Kidney (tissue), 14 donors: ENCODE results near the gene FBXL15. TPM values are rescaled to one million over a fixed set of nuclear protein-coding genes. Genes with fewer than 3 reads are reported as not detected.

Source experiments
- DNase-seq, 5 donors: peaks; one replicate each; pipeline ENCODE4 v3.0.0-alpha.2; 2013 to 2020
- FAIRE-seq: peaks from 2 replicates; lab custom pipeline; 2012; peaks lifted over from hg19 to GRCh38; lab: Jason Lieb, UNC
- H3K27ac ChIP-seq, 2 donors: one replicate each; pipeline ENCODE4 v1.7.0; 2013; ENCODE audit warnings: low read depth in 2 of 2, low read length in 2 of 2, inconsistent platforms in 1 of 2
- H3K27me3 ChIP-seq: one replicate; pipeline ENCODE4 v1.7.1; 2013; ENCODE audit warnings: low read length, inconsistent platforms; ENCODE audit not compliant: control insufficient read depth, insufficient read depth
- H3K36me3 ChIP-seq, 3 donors: one replicate each; pipeline versions ENCODE4 v1.7.0 to v1.7.1; 2013; ENCODE audit warnings: low read length in 3 of 3, control low read depth in 1 of 3, inconsistent platforms in 1 of 3; ENCODE audit not compliant: insufficient read depth in 3 of 3, control insufficient read depth in 2 of 3
- H3K4me1 ChIP-seq, 3 donors: one replicate each; pipeline versions ENCODE4 v1.7.0 to v1.7.1; 2013; ENCODE audit warnings: low read length in 3 of 3, inconsistent platforms in 1 of 3, low read depth in 1 of 3; ENCODE audit not compliant: control insufficient read depth in 2 of 3, insufficient read depth in 2 of 3
- H3K4me3 ChIP-seq, 3 donors: one replicate each; pipeline versions ENCODE4 v1.7.0 to v1.8.1; 2013; ENCODE audit warnings: low read length in 3 of 3, control low read depth in 1 of 3, inconsistent platforms in 1 of 3
- H3K9ac ChIP-seq, 3 donors: one replicate each; pipeline versions ENCODE4 v1.7.0 to v1.7.1; 2013; ENCODE audit warnings: low read length in 3 of 3, control low read depth in 1 of 3, inconsistent platforms in 1 of 3
- H3K9me3 ChIP-seq, 3 donors: one replicate each; pipeline versions ENCODE4 v1.7.0 to v1.7.1; 2013; ENCODE audit warnings: low read length in 3 of 3, control low read depth in 1 of 3, inconsistent platforms in 1 of 3; ENCODE audit not compliant: control insufficient read depth in 2 of 3, insufficient read depth in 1 of 3
- CTCF ChIP-seq: IDR thresholded peaks from 3 replicates; pipeline ENCODE4 v1.5.1; 2012; ENCODE audit warnings: mild to moderate bottlenecking, moderate library complexity, borderline replicate concordance; ENCODE audit not compliant: insufficient read depth; ENCODE audit errors: extremely low read depth
- intact Hi-C: fragments of 100-400 bp; cut with DNase I; formaldehyde crosslinking; loops from one replicate; pipeline ENCODE4 v1.11.1; 2022
- polyA plus RNA-seq: library from polyadenylated mRNA; stranded (reverse); fragments of 350-450 nt; fragmentation: Illumina TruSeq; extraction: RNeasy Lipid Tissue Mini Kit (QIAGEN cat#74804); gene quantifications from one replicate; pipeline ENCODE4 v1.2.3, GENCODE V29; 2014; ENCODE audit warnings: low read depth, low replicate concordance; ENCODE audit not compliant: insufficient read depth
- total RNA-seq: library from RNA; stranded (reverse); fragmentation: NEBNext Ultra II Directional; extraction: Animal tissue kit (Norgen Biotek cat#: 25700); gene quantifications from one replicate; pipeline ENCODE4 v1.2.1, GENCODE V29; 2021
- donor health status: control.
- donor health status: control.
- donor health status: control.
- donor health status: control.
- donor health status: control.
- donor health status: DM: yes; HTN: yes; CAD: no.
- donor health status: Normal renal cell carcinoma (clear cell type).

The FBXL15 gene
- total and polyA plus RNA-seq, 2 donors from 2014 or later, result 17.9 to 28.0 TPM

- Histone ChIP-seq H3K27me3 (peaks cover 3% of the 10 kb centered on the region), H3K9ac (peak overlapping the region in 2 of 3 donors; percentile 74 to 81), H3K4me1 (peaks cover 0 to 29% (median 11%) of the 10 kb centered on the region in 3 donors), H3K4me3 (peak overlapping the region in 2 of 3 donors; percentile 78 to 96), H3K36me3 (peaks cover 0 to 11% (median 3%) of the 10 kb centered on the region in 3 donors), H3K27ac (peak overlapping the region; percentile 80 to 93), H3K9me3 (no peaks in the 10 kb centered on the region)
- no peak for FAIRE-seq
- DNase-seq, result peak; percentile 72 to 91 (median 79)
- intact Hi-C loops, result no loop called here
- TF ChIP-seq CTCF, result peak; percentile 81
These were observed 2.0 kb downstream of the FBXL15 start for GRCh38 chr10:102422545-102423129.

GRCh38 chr10:102423372-102423968 is 2.8 kb downstream of the FBXL15 start:
- Histone ChIP-seq H3K9ac (peak overlapping the region in 1 of 3 donors; percentile 81), H3K27me3 (no peaks in the 10 kb centered on the region), H3K36me3 (peaks cover 0 to 11% (median 3%) of the 10 kb centered on the region in 3 donors), H3K9me3 (no peaks in the 10 kb centered on the region), H3K4me3 (peak overlapping the region in 2 of 3 donors; percentile 12 to 78), H3K27ac (no peak overlapping the region), H3K4me1 (peaks cover 0 to 29% (median 11%) of the 10 kb centered on the region in 3 donors)
- DNase-seq (peak in 1 of 5 donors; percentile 53), FAIRE-seq (no peak)
- TF ChIP-seq CTCF, result no peak
- intact Hi-C loops, result no loop called here

- no peak for TF ChIP-seq CTCF
- DNase-seq (peak in 1 of 5 donors; percentile 54), FAIRE-seq (no peak)
- Histone ChIP-seq H3K9me3 (no peaks in the 10 kb centered on the region), H3K36me3 (peaks cover 0 to 11% (median 3%) of the 10 kb centered on the region in 3 donors), H3K27ac (no peak overlapping the region), H3K9ac (no peak overlapping the region), H3K4me3 (no peak overlapping the region), H3K27me3 (no peaks in the 10 kb centered on the region), H3K4me1 (peaks cover 0 to 26% (median 11%) of the 10 kb centered on the region in 3 donors)
- intact Hi-C loops, result no loop called here
These were observed 3.5 kb downstream of the FBXL15 start for GRCh38 chr10:102424145-102424544.
